ENCODE measurements around the gene LAIR1.

LAIR1 gene

DNA sequence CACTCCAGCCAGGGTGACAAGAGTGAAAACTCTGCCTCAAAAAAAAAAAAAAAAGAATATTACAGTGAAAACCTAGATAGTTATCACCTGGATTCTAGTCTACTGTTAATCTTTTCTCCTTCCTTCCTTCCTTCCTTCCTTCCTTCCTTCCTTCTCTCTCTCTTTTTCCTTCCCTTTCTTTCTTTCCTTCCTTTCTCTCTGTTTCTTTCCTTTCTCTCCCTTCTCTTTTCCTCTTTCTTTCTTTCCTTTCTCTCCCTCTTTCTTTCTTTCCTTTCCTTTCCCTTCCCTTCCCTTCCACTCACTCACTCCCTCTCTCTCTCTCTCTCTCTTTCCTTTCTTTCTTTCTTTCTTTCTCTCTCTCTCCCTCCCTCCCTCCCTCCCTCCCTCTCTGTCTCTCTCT lies 40.9 kb upstream of the LAIR1 start:
- in situ Hi-C loops (cut with MboI; ENCODE audit: low sequenced_read_pairs, unreplicated experiment), result no loop called here
- TF ChIP-seq, protein P1, sequence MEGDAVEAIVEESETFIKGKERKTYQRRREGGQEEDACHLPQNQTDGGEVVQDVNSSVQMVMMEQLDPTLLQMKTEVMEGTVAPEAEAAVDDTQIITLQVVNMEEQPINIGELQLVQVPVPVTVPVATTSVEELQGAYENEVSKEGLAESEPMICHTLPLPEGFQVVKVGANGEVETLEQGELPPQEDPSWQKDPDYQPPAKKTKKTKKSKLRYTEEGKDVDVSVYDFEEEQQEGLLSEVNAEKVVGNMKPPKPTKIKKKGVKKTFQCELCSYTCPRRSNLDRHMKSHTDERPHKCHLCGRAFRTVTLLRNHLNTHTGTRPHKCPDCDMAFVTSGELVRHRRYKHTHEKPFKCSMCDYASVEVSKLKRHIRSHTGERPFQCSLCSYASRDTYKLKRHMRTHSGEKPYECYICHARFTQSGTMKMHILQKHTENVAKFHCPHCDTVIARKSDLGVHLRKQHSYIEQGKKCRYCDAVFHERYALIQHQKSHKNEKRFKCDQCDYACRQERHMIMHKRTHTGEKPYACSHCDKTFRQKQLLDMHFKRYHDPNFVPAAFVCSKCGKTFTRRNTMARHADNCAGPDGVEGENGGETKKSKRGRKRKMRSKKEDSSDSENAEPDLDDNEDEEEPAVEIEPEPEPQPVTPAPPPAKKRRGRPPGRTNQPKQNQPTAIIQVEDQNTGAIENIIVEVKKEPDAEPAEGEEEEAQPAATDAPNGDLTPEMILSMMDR (IDR thresholded peaks at IDR 0.05; ENCODE audit: borderline replicate concordance, control extremely low read depth, extremely low read depth, insufficient read depth, missing control alignments), result no peak

DNA sequence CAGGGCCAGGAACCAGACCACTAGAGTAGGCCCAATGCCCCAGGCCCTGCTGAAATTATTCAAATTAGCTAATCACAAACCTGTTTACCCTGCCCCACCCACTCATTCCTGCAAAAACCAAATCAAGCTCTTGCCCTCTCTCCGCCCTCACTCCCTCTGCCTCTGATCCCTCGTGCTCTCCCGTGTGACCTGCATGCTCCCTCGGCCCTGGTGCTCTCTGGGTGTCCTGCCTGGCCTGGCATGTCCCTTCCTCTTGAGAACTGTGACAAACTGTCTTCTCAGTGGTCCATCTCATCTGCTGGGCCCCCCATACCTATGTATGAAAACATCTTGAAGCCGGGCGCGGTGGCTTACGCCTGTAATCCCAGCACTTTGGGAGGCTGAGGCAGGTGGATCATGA lies 38.3 kb upstream of the LAIR1 start:
- DNase-seq (ENCODE audit: low spot score), result no peak
- in situ Hi-C loops (cut with MboI; ENCODE audit: low sequenced_read_pairs, unreplicated experiment), result no loop called here
- TF ChIP-seq, protein P1 (IDR thresholded peaks at IDR 0.05; ENCODE audit: borderline replicate concordance, control extremely low read depth, extremely low read depth, insufficient read depth, missing control alignments), result no peak

More for the DNA sequence above, 40.9 kb upstream of the LAIR1 start:
- DNase-seq (ENCODE audit: low spot score), result no peak

DNA sequence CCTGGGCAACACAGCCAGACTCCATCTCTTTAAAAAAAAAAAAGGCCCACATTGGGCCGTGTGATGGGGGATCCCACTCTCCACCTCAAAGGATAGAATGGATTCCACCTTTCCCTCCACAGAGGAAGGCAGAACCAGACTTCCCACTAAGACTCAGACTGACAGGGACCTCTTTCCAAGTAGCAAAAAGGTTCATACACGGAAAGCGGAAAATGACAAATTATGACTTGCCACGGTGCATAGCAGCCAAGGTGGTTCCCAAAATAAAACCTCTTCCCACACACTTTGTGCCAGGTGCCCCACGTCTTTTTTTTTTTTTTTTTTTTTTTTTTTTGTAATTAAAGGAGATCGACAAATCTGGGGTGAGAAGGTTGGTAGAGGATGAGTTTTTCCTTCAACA lies 36.2 kb upstream of the LAIR1 start:
- TF ChIP-seq, protein P1 (IDR thresholded peaks at IDR 0.05; ENCODE audit: borderline replicate concordance, control extremely low read depth, extremely low read depth, insufficient read depth, missing control alignments), result no peak
- in situ Hi-C loops (cut with MboI; ENCODE audit: low sequenced_read_pairs, unreplicated experiment), result no loop called here
- DNase-seq (ENCODE audit: low spot score), result no peak

DNA sequence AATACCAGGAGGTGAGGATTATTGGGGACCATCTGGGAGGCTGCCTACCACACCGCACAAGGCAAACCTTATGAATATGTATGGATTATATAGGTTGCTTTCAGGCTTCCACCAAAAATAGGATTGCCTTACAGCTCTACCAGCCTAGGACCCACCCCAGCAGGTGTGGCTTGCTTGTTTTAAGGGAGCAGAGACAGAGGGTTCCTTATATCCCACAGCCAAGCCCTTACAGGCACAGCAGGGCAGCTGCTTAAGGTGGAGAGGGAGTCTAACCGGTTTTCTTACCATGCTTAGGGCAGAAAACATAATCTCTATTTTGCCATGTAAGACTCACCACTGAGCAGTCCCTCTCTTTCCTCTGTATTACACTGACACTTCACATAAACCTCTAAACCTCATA lies 34.5 kb upstream of the LAIR1 start:
- in situ Hi-C loops (cut with MboI; ENCODE audit: low sequenced_read_pairs, unreplicated experiment), result no loop called here
- DNase-seq (ENCODE audit: low spot score), result no peak
- TF ChIP-seq, protein P1 (IDR thresholded peaks at IDR 0.05; ENCODE audit: borderline replicate concordance, control extremely low read depth, extremely low read depth, insufficient read depth, missing control alignments), result no peak

DNA sequence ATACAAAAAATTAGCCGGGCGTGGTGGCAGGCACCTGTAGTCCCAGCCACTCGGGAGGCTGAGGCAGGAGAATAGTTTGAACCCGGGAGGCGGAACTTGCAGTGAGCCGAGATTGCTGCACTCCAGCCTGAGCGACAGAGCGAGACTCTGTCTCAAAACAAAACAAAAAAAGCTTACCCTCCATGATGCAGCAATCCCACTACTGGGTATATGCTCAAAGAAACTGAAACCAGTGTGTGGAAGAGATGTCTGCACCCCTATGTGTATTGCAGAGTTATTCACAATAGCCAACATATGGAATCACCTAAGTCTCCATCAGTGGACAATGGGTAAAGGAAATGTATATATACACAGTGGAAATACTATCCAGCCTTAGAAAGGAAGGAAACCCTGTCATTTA lies 31.0 kb upstream of the LAIR1 start:
- TF ChIP-seq, protein P1 (IDR thresholded peaks at IDR 0.05; ENCODE audit: borderline replicate concordance, control extremely low read depth, extremely low read depth, insufficient read depth, missing control alignments), result no peak
- DNase-seq (ENCODE audit: low spot score), result no peak
- in situ Hi-C loops (cut with MboI; ENCODE audit: low sequenced_read_pairs, unreplicated experiment), result no loop called here

DNA sequence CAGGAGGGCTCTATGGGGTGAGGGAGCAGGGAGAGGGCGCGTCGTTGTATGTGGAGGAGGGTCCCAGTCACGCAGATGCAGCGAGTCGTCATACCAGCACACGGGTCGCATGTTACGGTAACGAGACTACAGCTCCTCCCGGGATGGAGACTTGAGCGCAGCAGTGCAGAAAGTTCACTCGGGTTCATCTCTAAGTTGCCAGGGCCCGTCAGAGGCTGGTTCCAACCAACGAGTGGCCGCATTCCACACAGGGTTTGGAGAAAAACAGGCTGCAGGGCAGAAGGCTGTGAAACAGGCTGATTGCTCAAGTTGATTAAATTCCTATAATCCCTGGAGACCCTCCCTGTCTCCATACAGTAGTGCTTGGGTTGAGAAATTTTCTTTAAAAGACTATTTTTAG lies 28.6 kb upstream of the LAIR1 start:
- DNase-seq (ENCODE audit: low spot score), result no peak
- in situ Hi-C loops (cut with MboI; ENCODE audit: low sequenced_read_pairs, unreplicated experiment), result no loop called here
- TF ChIP-seq, protein P1 (IDR thresholded peaks at IDR 0.05; ENCODE audit: borderline replicate concordance, control extremely low read depth, extremely low read depth, insufficient read depth, missing control alignments), result no peak

DNA sequence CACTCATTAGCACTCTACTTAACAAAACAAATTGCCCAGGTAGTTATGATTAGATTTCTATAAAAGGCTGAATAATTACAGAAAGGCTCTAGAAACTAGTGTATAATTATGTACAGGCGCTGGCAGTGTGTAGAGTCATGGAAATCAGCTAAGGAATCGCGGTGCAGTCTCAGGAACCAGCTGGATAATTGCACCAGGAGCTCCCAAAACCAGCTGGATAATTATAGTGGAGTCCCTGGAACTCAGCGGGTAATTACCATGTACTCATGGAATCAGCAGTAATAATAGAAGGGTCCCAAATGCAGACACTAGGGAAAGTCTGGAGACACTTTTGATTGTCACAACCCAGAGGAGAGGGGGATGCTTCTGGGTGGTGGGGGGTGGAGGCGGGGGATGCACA lies 27.4 kb upstream of the LAIR1 start:
- TF ChIP-seq, protein P1 (IDR thresholded peaks at IDR 0.05; ENCODE audit: borderline replicate concordance, control extremely low read depth, extremely low read depth, insufficient read depth, missing control alignments), result no peak
- in situ Hi-C loops (cut with MboI; ENCODE audit: low sequenced_read_pairs, unreplicated experiment), result no loop called here
- no peak for DNase-seq (ENCODE audit: low spot score)
